Neural progenitor cell (in vitro differentiated cells): ENCODE measurements around the gene IFRD2.

ENCODE experiments used
- EZH2 ChIP-seq: fragments of 200-600 bp; sonication (generic); IDR thresholded peaks from 2 replicates; pipeline ENCODE4 v1.6.1; 2017; ENCODE audit warnings: antibody characterized with exemption, mild to moderate bottlenecking, moderate library complexity
- EZH2phosphoT487 ChIP-seq: fragments of 200-600 bp; sonication (generic); IDR thresholded peaks from 2 replicates; pipeline ENCODE4 v1.6.1; 2017; ENCODE audit warnings: antibody characterized with exemption
- TF ChIP-seq, protein P1 (sequence below): fragments of 200-600 bp; sonication (generic); IDR thresholded peaks from 2 replicates; pipeline ENCODE4 v1.5.1; 2017; ENCODE audit warnings: antibody characterized with exemption, mild to moderate bottlenecking

DNA sequence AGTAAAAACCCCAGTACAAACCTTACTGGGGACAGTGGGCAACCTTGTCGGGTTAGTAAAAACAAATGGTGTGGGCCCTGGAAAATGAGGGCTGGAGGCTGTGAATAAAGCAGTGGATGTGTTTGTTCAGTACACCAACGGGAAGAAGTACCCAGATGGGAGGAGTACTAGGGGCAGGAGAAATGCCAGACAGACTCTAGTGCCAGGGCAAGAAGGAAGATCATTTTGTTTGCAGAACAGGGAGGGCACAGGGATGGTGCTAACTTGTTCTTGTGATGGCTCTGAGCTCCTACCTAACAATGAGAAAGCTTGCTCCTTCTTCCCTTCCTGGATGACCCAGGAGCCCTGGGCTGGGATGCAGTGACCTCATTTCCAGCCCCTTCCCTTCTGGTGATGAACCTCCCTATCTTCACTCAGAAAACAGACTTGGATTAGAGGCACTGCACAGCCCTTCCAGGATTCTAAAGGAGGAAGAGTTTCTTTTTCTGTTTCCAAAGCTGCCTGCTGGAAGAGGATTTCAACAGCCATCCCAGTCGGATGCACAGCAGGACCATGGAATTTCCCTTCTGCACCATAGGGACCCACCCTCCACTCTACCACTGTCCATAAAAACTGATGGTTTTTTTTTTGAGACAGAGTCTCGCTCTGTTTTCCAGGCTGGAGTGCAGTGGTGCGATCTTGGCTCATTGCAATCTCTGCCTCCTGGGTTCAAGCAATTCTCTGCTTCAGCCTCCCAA is 42.3 kb upstream of the IFRD2 start:
- TF ChIP-seq, protein P1, sequence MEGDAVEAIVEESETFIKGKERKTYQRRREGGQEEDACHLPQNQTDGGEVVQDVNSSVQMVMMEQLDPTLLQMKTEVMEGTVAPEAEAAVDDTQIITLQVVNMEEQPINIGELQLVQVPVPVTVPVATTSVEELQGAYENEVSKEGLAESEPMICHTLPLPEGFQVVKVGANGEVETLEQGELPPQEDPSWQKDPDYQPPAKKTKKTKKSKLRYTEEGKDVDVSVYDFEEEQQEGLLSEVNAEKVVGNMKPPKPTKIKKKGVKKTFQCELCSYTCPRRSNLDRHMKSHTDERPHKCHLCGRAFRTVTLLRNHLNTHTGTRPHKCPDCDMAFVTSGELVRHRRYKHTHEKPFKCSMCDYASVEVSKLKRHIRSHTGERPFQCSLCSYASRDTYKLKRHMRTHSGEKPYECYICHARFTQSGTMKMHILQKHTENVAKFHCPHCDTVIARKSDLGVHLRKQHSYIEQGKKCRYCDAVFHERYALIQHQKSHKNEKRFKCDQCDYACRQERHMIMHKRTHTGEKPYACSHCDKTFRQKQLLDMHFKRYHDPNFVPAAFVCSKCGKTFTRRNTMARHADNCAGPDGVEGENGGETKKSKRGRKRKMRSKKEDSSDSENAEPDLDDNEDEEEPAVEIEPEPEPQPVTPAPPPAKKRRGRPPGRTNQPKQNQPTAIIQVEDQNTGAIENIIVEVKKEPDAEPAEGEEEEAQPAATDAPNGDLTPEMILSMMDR = no peak
- TF ChIP-seq EZH2 (no peak), EZH2phosphoT487 (no peak)
